Aorta (tissue), 5 donors: ENCODE data around the gene FGF2. TPM values are rescaled to one million over a fixed set of nuclear protein-coding genes. Genes with fewer than 3 reads are reported as not detected.

Source experiments
- ATAC-seq: fragments of 200-7000 bp; cut with Tn5 transposase; one replicate; pipeline ENCODE4 v1.9.1; 2022; ENCODE audit warnings: moderate library complexity; ENCODE audit not compliant: low FRiP score
- DNase-seq, 2 donors: peaks; one replicate each; pipeline ENCODE4 v3.0.0-alpha.2; 2020
- H3K27ac ChIP-seq, 2 donors: one replicate each; pipeline ENCODE4 v1.5.1; 2013; ENCODE audit warnings: low read length in 2 of 2, mild to moderate bottlenecking in 2 of 2, moderate library complexity in 2 of 2, control low read depth in 1 of 2, inconsistent platforms in 1 of 2, low read depth in 1 of 2
- H3K27me3 ChIP-seq, 2 donors: one replicate each; pipeline ENCODE4 v1.6.1; 2013; ENCODE audit warnings: control low read depth in 1 of 2, low read length in 1 of 2, mild to moderate bottlenecking in 1 of 2, moderate library complexity in 1 of 2; ENCODE audit not compliant: insufficient read depth in 2 of 2, control insufficient read depth in 1 of 2
- H3K36me3 ChIP-seq, 2 donors: one replicate each; pipeline ENCODE4 v1.6.1; 2013; ENCODE audit warnings: control low read depth in 1 of 2, low read length in 1 of 2, mild to moderate bottlenecking in 1 of 2; ENCODE audit not compliant: insufficient read depth in 2 of 2, control insufficient read depth in 1 of 2
- H3K4me1 ChIP-seq, 2 donors: one replicate each; pipeline ENCODE4 v1.6.1; 2013; ENCODE audit warnings: low read length in 2 of 2, control low read depth in 1 of 2, mild to moderate bottlenecking in 1 of 2, moderate library complexity in 1 of 2; ENCODE audit not compliant: insufficient read depth in 2 of 2, control insufficient read depth in 1 of 2
- H3K4me3 ChIP-seq, 2 donors: one replicate each; pipeline ENCODE4 v1.5.1; 2013; ENCODE audit warnings: low read length in 2 of 2, control low read depth in 1 of 2, mild to moderate bottlenecking in 1 of 2
- H3K9me3 ChIP-seq: one replicate; pipeline ENCODE4 v1.6.1; 2013; ENCODE audit warnings: mild to moderate bottlenecking, low read length; ENCODE audit not compliant: control insufficient read depth
- WGBS, 2 donors: extraction: QIAGEN DNeasy Blood & Tissue Kit; methylation state at CpG; one replicate each; pipeline ENCODE4 v1.1.7; 2013; 5-methylcytosine and 5-hydroxymethylcytosine counted together
- intact Hi-C, 2 donors: fragments of 100-400 bp; cut with DNase I; formaldehyde crosslinking; loops; one replicate each; pipeline versions ENCODE4 v1.14.2 to v1.15.0; 2022
- polyA plus RNA-seq, 2 donors: library from polyadenylated mRNA; stranded (reverse); fragments of 200-250 nt; gene quantifications; one replicate each; pipeline ENCODE4 v1.2.3, GENCODE V29; 2013
- total RNA-seq, 2 donors: library from RNA; stranded (reverse); fragmentation: NEBNext Ultra II Directional; extraction: Animal tissue kit (Norgen Biotek cat#: 25700); gene quantifications; one replicate each; pipeline ENCODE4 v1.2.1, GENCODE V29; 2021
- donor health status: healthy with polysubstance abuse.
- donor health status: Bipolar disorder and iron deficiency.
- donor health status: DM: no; HTN: no; CAD: no.
- donor health status: DM: no; HTN: no; CAD: no.
- donor health status: DM: yes; HTN: yes; CAD: no.

Gene FGF2
- total and polyA plus RNA-seq, 4 donors = 8.8 to 35.9 (median 22.2) TPM

GRCh38 chr4:122899682-122900081 lies 73.1 kb downstream of the FGF2 start:
- 59 to 69% methylated on average over 7 of the region's 7 CpGs for WGBS, 2 donors
- H3K27ac ChIP-seq = peak overlapping the region; percentile 49 to 65
- intact Hi-C loops = loop anchor here (5.0 kb wide), 1 partner anchor 72 kb away; the partner anchor contains the start of gene FGF2 (in 2 of the 2)

GRCh38 chr4:122900314-122900713 lies 73.7 kb downstream of the FGF2 start:
- Histone ChIP-seq H3K4me3 (no peak overlapping the region), H3K27me3 (no peaks in the 10 kb centered on the region), H3K36me3 (no peaks in the 10 kb centered on the region), H3K4me1 (peaks cover 1 to 7% of the 10 kb centered on the region in 2 donors), H3K27ac (no peak overlapping the region), H3K9me3 (no peaks in the 10 kb centered on the region)
- intact Hi-C loops = loop anchor here in 1 of 2 donors (5.0 kb wide), 1 partner anchor 73 kb away; the partner anchor contains the start of gene FGF2
- no peak for DNase-seq
- 13 to 20% methylated on average over 3 of the region's 3 CpGs for WGBS, 2 donors
- ATAC-seq = no peak

More at GRCh38 chr4:122899682-122900081, 73.1 kb downstream of the FGF2 start:
- DNase-seq = no peak
- Histone ChIP-seq H3K4me1 (peaks cover 1 to 7% of the 10 kb centered on the region in 2 donors), H3K9me3 (no peaks in the 10 kb centered on the region), H3K36me3 (no peaks in the 10 kb centered on the region), H3K27me3 (no peaks in the 10 kb centered on the region), H3K4me3 (no peak overlapping the region)
- no peak for ATAC-seq

- Histone ChIP-seq H3K36me3 (no peaks in the 10 kb centered on the region), H3K4me3 (no peak overlapping the region), H3K9me3 (no peaks in the 10 kb centered on the region), H3K27me3 (no peaks in the 10 kb centered on the region), H3K4me1 (peaks cover 1 to 7% of the 10 kb centered on the region in 2 donors), H3K27ac (peak overlapping the region in 1 of 2 donors; percentile 67)
- intact Hi-C loops = loop anchor here in 1 of 2 donors (5.0 kb wide), 1 partner anchor 74 kb away; the partner anchor contains the start of gene FGF2
- no peak for ATAC-seq
- WGBS, 2 donors = 15 to 28% methylated on average over 2 of the region's 2 CpGs
- no peak for DNase-seq
Measured at GRCh38 chr4:122901247-122902010, 74.8 kb downstream of the FGF2 start.

- Histone ChIP-seq H3K4me1 (peaks cover 1 to 7% of the 10 kb centered on the region in 2 donors), H3K36me3 (no peaks in the 10 kb centered on the region), H3K27ac (no peak overlapping the region), H3K4me3 (no peak overlapping the region), H3K9me3 (no peaks in the 10 kb centered on the region), H3K27me3 (no peaks in the 10 kb centered on the region)
- ATAC-seq (no peak), DNase-seq (no peak)
- intact Hi-C loops = loop anchor here in 1 of 2 donors (5.0 kb wide), 1 partner anchor 77 kb away; the partner anchor contains the start of gene FGF2
Measured at GRCh38 chr4:122903766-122904288, 77.2 kb downstream of the FGF2 start.

- Histone ChIP-seq H3K27me3 (no peaks in the 10 kb centered on the region), H3K4me1 (no peaks in the 10 kb centered on the region), H3K27ac (no peak overlapping the region), H3K9me3 (no peaks in the 10 kb centered on the region), H3K36me3 (no peaks in the 10 kb centered on the region), H3K4me3 (no peak overlapping the region)
- WGBS, 2 donors = 87 to 96% methylated on average over 7 of the region's 7 CpGs
- ATAC-seq = no peak
- intact Hi-C loops = no loop called here
- DNase-seq = no peak
Measured at GRCh38 chr4:122906859-122907305, 80.3 kb downstream of the FGF2 start.

GRCh38 chr4:122908223-122908622 lies 81.6 kb downstream of the FGF2 start:
- Histone ChIP-seq H3K9me3 (no peaks in the 10 kb centered on the region), H3K27me3 (no peaks in the 10 kb centered on the region), H3K4me3 (no peak overlapping the region), H3K36me3 (no peaks in the 10 kb centered on the region), H3K27ac (no peak overlapping the region), H3K4me1 (no peaks in the 10 kb centered on the region)
- 98 to 100% methylated on average over 1 of the region's 1 CpG for WGBS, 2 donors
- no peak for DNase-seq
- intact Hi-C loops = no loop called here
- no peak for ATAC-seq

GRCh38 chr4:122909683-122910082 lies 83.1 kb downstream of the FGF2 start:
- intact Hi-C loops = loop anchor here in 1 of 2 donors (5.0 kb wide), 1 partner anchor 147 kb away; no protein-coding TSS in a partner anchor
- no peak overlapping the region for H3K27ac ChIP-seq
- H3K36me3 ChIP-seq = no peaks in the 10 kb centered on the region
- no peaks in the 10 kb centered on the region for H3K9me3 ChIP-seq
- H3K27me3 ChIP-seq = no peaks in the 10 kb centered on the region
- WGBS, 2 donors = 69 to 93% methylated on average over 2 of the region's 2 CpGs
- H3K4me1 ChIP-seq = no peaks in the 10 kb centered on the region
- DNase-seq (no peak), ATAC-seq (no peak)
- H3K4me3 ChIP-seq = no peak overlapping the region

GRCh38 chr4:122911588-122911987 lies 85.0 kb downstream of the FGF2 start:
- H3K4me1 ChIP-seq = no peaks in the 10 kb centered on the region
- H3K4me3 ChIP-seq = no peak overlapping the region
- DNase-seq (no peak), ATAC-seq (no peak)
- no peaks in the 10 kb centered on the region for H3K36me3 ChIP-seq
- WGBS, 2 donors = 77% methylated on average over 1 of the region's 1 CpG
- no peak overlapping the region for H3K27ac ChIP-seq
- no peaks in the 10 kb centered on the region for H3K27me3 ChIP-seq
- no peaks in the 10 kb centered on the region for H3K9me3 ChIP-seq
- intact Hi-C loops = loop anchor here in 1 of 2 donors (5.0 kb wide), 1 partner anchor 149 kb away; no protein-coding TSS in a partner anchor
